Activated CD8-positive, alpha-beta memory T cell treated with anti-CD3 and anti-CD28 coated beads, Interleukin-2, amount 50 U/mL, for 1 hour (primary cell): Measurements from ENCODE around the gene RALY.

Experiments
- DNase-seq: peaks from one replicate; pipeline ENCODE4 v3.0.0-alpha.2; 2020; ENCODE audit errors: extremely low read depth

Gene RALY

DNA sequence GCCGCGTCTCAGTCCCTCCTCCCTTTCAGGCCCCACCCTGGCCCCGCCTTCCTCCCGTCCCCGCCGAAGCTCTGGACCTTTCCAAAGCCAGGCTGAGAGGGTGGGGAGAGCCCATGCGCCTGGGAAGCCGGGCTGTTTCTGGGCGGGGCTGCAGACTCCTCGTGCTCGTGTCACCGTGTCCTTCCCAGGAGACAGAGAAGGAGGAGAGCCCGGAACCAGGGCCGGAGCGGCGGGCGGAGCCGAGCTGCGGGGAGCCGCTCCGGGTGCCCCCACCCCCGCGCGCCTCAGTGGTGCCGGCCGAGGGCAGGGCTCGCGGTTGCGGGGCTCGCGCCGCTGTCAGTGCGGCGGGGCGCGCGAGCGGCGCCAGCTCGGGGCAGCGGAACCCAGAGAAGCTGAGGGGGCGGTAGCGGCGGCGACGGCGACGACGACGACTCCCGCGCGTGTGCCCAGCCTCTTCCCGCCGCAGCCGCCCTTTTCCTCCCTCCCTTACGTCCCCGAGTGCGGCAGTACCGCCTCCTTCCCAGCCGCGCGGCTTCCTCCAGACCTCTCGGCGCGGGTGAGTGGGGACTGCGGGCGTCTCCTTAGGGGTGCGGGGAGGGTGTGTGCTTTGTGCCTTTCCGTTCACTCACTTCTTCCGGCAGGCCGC lies at the start of gene RALY:
Gene RALY, plus strand, starts transcription at position 336 of the 646 bp plus-strand sequence. CDS start 78,164 bp downstream, outside the sequence.
- DNase-seq, result peak; percentile 90

DNA sequence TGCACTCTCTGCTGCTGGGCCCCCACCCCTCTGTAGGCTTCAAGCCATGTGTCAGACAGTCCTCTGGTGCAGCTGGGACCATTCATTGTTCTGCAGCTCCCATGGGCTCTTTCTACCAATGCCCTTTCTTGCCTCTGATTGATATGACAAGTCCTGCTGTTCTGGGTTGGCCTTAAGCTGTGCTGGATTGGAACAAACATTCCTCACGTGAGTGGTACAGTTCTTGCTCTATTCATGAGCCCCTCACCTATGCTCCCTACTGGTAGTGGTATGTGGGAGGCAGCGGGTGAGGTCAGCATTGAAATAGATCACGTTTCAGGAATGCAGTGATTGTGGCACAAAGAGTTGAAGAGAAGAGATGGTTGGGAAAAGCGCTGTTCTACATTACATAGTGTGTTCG lies 48.8 kb upstream of the RALY start:
- no peak for DNase-seq

DNA sequence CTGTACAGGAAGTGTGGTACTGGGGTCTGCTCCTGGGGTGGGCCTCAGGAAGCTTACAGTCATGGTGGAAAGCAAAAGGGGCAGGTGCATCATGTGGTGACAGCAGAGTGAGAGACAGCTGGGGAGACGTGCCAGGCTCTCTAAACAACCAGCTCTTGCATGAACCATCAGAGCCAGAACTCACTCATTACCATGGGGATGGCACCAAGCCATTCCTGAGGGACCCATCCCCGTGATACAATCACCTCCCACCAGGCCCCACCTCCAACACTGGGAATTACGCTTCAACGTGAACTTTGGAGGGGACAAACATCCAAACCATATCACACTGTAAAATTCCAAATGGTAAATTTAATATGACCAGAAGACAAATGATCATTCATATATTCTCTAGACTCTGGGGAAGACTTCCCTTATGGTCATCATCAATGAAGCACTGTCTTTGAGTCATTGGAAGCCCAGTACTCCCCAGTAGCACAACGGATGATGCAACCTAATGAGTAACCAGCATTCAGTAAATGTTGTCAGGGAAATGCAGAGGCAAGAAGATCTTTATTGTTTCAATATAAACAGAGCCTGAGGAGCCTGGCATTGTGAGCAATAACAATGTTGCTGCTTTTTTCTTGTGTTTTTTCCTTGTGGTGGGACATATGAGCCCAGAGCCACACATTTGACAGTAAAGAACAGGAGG lies 48.2 kb upstream of the RALY start:
- no peak for DNase-seq

DNA sequence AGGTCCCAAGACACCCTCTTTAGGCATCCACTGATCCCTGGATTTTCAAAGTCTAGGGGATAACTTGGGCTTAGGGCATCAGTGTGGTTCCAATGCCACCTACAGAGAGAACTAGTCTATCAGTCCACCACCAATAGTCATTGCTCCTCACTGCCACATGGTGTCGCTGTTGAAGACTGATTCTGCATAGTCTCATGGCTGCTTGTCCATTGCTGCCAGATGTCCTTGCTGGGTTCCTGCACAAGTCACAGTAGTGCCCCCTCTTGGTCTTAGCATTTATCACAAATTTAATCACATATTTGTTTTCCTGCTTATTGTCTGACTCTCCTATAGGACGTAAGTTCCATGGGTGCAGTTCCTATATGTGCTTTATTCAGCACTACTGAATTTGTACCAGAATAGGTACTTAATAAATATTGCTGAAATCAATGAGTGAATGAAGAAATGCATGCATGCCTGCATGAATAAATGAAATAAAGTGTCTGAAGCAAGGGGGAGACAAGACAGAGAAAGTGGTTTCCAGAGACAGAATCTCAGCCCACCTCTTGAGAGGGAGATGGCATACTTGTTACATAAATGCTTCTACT lies 45.9 kb upstream of the RALY start:
- DNase-seq, result peak; percentile 17

DNA sequence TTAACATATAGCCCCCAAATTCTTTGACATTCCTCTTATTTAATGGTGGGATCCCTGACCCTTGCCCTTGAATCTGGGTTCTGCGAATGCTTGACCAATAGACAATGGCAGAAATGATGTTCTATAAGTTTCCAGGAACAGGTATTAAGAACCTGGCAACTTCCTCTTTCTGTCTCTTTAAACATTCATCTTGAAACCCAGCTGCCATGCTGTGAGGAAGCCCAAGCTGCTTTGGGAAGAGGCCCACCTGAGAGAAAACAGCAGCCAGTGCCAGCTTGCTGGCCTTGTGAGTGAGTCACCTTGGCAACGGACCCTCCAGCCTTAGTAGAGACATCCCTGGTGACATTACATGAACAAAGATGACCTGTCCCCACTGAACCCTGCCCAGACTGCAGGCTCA lies 45.2 kb upstream of the RALY start:
- no peak for DNase-seq

DNA sequence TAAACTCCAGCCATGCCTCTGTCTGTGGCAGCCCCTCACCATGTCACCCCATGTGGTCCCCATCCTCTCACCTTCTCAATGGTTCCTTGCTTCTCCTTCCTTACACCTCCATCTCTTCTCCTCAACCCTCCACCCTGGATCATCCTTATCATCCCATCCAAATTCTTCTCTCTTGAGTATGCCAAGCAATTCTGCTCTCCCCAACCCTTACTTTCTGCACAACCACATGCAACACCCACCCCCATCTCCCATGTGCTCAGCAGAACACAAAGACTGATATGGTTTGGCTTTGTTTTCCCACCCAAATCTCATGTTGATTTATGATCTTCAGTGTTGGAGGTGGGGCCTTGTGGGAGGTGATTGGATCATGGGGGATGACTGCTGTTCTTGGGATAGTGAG lies 42.5 kb upstream of the RALY start:
- DNase-seq, result no peak

DNA sequence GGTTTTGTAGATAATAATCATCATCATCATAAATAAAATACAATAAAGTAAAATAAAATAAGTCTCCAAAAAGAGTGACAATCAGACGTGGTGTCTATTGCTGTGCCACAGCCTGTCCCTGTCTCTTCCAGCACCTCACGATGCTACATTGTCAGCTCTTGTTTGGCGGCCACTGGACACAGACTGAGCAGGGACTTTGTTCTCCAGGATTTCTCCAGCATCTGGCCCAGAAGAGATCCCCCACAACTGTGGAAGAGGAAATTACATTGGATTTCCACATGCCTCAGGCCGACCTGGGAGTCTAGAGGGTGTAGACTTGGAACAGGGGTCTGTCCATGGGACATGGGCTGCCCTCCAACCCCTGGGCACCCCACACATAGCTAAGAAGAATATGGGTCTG lies 39.2 kb upstream of the RALY start:
- DNase-seq, result no peak

DNA sequence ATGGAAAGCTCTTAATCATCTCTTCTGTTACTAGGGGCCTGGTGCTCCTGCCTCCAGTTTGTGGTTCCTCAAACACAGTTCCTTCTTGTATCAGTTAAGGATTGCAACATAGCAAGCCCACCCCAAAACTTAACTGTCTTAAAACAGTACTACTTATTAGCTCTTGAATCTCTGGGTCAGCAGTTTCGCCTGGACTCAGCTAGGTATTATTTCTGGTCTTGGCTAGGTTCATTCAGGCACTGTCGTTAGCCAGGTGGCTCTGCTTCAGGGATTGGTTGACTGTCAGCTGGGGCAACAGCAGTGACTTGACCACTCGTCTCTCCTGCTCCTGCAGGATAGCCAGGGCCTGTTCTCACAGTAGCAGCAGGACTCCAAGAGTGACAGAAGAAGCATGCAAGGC lies 30.0 kb upstream of the RALY start:
- no peak for DNase-seq

DNA sequence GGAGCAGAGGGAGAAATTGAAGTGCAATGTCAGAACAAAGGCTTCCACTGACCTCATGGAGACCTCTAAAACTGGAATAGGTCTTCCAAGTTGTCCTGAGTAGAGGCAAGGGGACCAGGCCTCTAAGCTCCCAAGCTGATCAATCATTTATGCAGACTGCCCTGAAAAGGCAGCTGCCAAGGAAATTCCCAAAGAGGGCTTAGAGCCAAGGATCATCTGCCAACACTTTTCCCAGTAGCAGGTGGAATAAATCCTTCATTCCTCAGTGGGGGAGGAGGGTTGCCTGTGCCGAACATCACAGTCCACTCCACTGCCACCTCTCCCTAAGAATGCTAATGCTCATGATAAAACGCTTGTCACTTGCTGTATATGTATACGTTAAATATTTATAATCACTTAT lies 29.3 kb upstream of the RALY start:
- DNase-seq, result no peak

DNA sequence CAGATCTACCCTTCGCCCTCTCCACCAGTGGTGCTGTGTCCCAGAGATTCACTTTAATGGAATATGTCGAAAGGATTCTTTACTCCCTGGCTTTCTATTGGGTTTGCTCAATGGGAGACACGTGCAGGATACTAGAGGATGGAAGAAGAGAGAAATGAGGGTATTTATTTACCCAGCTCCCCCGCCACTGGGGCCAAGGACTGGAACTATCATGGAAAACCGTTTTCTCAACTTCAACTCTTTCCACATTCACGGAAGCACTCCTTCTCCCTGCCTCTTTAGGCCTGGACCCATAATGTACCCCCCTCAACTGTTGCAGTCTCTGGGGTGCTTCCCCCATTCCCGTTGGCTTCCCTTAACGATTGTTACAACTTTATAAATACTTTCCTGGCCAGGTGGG lies 26.6 kb upstream of the RALY start:
- no peak for DNase-seq

DNA sequence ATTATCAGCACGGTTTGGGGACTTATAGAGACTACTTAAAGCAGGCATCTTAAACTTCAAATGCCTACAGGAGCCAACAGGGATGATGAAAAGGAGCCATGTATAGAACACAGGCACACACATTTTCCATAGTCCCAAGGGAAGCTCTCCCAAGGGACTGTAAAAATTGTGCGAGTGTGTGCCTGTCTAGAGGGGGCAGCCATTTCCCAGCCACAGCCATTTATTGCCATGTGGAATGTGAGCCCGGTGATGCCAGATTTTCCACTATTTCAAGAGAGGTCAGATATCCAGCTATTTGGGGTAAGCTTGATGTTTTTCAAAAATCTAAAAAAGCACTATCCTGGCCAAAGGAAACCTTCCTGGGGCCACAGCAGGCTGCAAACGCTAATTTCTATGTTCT lies 24.1 kb upstream of the RALY start:
- DNase-seq, result no peak

DNA sequence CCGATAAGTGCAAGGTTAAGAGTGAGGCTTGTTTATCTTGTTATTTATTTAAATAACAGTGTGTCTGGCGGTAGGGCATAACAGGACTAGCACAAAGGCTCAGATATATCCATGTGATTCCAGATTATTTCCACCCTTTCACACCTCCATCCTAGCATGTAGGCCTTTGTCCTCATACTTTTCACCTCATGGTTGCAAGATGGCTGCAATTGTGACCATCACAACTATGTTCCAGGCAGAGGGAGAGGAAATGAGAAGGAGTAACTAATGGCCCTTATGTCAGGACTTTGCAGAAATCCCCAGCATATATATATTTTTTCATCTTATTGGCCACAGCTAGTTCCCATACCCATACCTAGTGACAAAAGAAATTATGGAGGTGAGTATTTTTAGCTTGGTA lies 23.5 kb upstream of the RALY start:
- DNase-seq, result no peak

DNA sequence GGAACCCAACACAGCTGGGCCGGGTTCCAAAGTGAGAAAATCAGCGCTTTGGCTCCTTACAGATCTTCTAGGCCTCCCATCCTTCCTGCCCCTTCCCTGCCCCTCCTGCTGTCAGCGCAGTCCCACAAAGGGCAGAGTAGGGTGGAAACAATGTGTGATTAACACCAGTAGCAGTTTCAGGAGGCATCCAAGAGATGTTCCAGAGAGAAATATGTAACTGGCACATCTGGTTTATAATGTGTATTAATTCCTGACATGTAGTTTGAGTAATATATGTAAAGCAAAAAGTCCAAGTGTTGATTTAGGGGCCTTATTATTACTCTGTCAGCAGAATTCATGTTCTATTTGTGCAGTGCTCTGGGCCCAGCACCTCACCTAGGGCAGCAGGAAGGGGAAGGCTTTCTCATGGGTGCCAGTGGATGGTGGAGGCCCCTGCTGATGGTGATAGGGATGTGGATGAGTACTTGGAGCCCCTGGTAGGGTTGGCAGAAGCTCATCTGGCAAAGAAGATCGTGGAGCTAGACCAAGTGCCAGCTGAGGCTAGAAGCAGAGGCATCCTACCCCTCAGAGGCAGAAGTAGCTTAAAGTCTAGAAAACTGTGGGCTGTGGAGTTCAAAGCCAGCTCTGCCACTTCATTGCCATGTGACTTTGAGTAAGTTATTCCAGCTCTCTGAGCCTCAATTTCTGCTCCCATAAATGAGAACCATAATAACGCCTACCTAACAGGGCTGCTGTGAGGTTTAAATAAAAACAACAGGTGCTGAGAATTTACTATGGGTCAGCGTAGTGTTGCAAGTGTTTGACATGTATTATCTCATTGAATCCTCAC lies 22.4 kb upstream of the RALY start:
- no peak for DNase-seq

DNA sequence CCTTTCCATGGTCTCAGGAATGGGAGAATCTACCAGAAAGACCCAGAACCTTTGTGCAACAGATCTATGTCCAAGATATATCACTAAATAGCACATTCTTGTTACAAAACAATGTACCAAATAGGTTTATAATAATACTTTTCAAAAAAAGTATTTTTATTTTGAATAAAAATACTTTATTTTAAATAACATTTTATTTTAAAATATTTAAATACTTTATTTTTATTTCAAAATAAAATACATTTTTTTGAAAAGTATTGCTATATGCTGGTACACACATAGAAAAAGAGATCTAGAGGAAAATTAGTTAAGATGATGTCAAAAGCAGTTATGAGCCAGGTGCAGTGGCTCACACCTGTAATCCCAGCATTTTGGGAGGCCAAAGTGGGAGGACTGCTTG lies 16.8 kb upstream of the RALY start:
- no peak for DNase-seq

DNA sequence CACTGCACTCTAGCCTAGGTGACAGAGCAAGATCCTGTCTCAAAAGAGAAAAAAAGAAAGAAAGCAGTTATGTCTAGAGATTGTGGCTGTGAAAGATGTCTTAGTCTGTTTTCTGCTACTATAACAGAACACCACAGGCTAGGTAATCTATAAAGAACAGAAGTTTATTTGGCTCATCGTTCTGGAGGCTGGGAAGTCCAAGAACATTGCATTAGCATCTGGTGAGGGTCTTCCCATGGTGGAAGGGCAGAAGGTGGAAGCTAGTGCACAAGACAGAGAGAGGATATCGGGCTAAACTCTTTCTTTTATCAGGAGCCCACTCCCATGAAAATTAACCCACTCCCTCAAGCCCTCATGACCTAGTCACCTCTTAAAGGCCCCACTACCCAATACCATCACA lies 16.2 kb upstream of the RALY start:
- DNase-seq, result no peak

DNA sequence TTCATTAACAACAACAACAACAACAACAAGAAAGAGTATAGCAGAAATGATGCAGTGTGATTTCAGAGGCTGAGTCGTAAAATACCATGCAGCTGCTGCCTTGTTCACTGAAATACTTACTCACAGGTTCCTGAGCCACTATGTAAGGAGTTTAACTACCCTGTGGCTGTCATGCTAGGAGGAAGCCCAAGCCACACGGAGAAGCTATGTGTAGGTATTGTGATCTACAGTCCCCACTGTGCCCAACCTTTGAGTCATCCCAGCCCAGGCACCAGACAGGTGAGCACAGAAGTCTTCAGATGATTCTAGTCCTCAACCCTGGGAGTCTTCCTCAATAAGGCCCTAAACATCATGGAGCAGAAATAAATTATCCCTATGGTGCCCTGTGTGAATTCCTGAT lies 14.6 kb upstream of the RALY start:
- no peak for DNase-seq

DNA sequence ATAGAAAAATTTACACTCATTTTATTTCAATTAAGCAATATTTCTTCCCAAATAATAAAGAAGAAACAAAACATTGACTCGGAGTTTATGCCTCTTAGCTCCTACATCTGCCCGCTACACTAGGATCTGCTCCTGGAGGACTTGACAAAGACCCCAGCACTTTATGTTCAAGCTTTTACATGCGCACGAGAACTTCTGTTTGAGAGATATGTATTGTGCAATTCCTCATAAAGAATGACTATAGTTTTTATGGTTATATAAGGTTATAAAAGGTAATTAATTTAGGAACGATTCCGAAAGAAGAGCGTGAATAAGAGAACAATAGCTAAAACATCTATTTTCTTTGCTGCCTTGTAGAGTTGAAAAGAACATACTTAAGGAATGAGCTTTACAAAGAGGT lies 12.4 kb upstream of the RALY start:
- no peak for DNase-seq

DNA sequence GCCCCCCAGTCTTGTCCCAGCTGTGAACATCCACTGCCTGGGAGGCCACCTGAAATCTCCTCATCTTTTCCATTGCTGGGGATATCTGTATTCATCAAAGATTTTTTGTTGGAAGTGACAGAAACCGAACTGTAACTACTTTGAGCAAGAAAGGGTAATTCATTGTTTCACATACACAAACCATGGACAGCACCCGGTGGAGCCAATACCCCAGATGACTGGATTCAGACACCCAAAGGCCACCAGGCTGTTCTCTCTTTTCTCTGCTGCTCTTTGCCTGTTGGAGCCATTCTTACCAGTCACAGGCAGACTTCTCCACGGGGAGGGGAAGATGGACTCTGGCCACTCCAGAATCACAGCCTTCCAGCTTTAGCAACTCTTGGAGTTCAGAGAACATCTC lies 11.7 kb upstream of the RALY start:
- DNase-seq, result no peak

DNA sequence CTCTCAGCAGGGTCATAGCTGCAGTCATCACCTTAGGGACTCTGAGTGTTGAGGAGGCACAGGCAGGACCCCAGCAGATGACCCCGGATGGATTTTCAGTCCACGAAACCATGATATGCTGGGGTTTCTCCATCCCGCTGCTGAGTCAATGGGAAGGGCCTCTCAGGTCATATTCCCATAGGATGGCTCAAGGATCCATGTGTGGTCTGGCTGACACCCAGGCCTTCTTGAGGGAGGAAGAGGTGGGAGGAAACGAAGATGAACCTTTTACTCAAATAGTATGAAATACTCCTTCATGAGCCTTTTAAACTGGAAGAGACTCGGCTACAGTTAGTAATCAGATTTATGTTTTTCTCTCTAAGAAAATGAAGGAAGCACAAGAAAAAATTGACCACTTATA lies 10.3 kb upstream of the RALY start:
- DNase-seq, result no peak

DNA sequence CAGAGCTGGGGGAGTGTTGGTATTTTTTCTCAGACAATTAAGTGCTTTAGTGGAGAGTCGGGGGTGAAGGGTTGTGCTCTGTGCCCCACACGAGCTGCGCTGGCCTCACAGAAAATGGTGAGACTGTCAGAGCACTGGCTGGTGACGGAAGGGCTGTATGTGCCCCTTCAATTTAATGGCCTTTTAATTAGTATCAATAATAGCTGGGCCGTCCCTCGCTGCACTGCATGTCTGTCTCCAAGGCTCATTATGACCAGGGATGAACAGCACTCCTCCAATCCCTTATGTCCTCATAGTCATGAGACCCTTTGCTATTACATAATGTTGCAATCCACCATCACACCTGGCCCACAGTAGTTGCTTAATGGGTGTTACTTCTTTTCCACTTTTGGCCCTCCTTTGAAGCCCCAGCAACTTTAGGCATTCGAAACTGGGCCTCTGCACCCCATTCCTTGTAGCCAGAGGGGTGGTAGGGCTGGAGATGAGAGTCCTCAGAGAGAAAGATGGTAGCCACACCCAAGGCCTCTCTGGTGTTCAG lies 9.5 kb upstream of the RALY start:
- no peak for DNase-seq

DNA sequence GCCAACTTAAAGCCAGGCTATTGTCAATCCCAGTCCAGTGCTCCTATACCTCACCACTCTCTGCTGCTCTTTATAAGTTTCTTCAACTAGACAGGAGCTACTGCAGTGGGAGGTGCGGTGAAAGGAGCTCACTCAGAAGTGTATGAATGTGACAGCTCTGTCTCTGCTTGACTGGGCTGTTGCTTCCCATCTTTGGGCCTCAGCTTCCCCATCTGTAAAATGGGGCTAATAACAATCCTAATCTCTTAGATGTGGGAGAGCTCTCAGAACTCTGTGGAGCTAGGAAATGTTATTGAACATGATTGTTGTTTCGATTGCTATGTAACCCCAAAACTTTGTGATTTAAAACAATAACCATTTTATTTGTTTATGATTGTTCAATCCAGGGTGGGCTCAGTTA lies 8.4 kb upstream of the RALY start:
- DNase-seq, result no peak

DNA sequence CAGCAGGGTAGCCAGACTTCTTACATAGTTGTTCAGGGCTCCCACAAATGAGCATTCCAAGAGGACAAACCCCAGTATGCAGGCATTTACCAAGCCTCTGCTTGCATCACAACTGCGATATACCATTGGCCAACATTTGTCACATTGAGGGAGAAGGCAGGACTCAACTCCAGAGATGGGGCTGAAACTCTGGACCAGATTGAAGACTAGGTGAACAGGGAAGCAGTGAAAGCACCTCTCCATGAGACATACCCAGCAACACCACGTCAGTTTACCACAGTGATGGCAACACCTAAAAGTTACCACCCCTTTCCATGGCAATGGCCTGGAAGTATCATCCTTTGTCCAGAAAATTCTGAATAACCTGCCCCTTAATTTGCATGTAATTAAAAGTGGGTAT lies 7.9 kb upstream of the RALY start:
- no peak for DNase-seq
